HG02840 (cell line): ENCODE measurements around the gene MEOX1.

ENCODE experiments used
- ATAC-seq: cut with Tn5 transposase; IDR thresholded peaks from one replicate; pipeline ENCODE4 v1.9.1; 2021; ENCODE audit warnings: mild to moderate bottlenecking, moderate library complexity, moderate number of reproducible peaks; ENCODE audit not compliant: unreplicated experiment, low FRiP score

Gene MEOX1

GRCh38 chr17:43660816-43661493, 767 bp downstream of the MEOX1 start:
- ATAC-seq: no peak

- ATAC-seq: no peak
Measured at GRCh38 chr17:43659823-43660617, 1.7 kb downstream of the MEOX1 start.

GRCh38 chr17:43658900-43659299, 2.8 kb downstream of the MEOX1 start:
- no peak for ATAC-seq

- ATAC-seq: no peak
Measured at GRCh38 chr17:43655693-43656255, 5.9 kb downstream of the MEOX1 start.

- no peak for ATAC-seq
Measured at GRCh38 chr17:43652124-43652480, 9.6 kb downstream of the MEOX1 start.

- no peak for ATAC-seq
Measured at GRCh38 chr17:43650471-43650870, 11.3 kb downstream of the MEOX1 start.

- ATAC-seq: no peak
Measured at GRCh38 chr17:43648916-43649315, 12.8 kb downstream of the MEOX1 start.

GRCh38 chr17:43645765-43646481, 15.8 kb downstream of the MEOX1 start:
- no peak for ATAC-seq

- ATAC-seq: no peak
Measured at GRCh38 chr17:43645450-43645764, 16.3 kb downstream of the MEOX1 start.

- ATAC-seq: no peak
Measured at GRCh38 chr17:43644081-43644480, 17.6 kb downstream of the MEOX1 start.

GRCh38 chr17:43641416-43641815, 20.3 kb downstream of the MEOX1 start:
- no peak for ATAC-seq

GRCh38 chr17:43640491-43641252, 21.1 kb downstream of the MEOX1 start:
- ATAC-seq: no peak

GRCh38 chr17:43637563-43638323, 24.0 kb downstream of the MEOX1 start:
- ATAC-seq: no peak

- no peak for ATAC-seq
Measured at GRCh38 chr17:43636426-43636825, 25.3 kb downstream of the MEOX1 start.

- no peak for ATAC-seq
Measured at GRCh38 chr17:43634591-43635125, 27.1 kb downstream of the MEOX1 start.

GRCh38 chr17:43632221-43632620, 29.5 kb downstream of the MEOX1 start:
- ATAC-seq: no peak

GRCh38 chr17:43631429-43631828, 30.3 kb downstream of the MEOX1 start:
- ATAC-seq: no peak

- ATAC-seq: no peak
Measured at GRCh38 chr17:43628089-43628650, 33.6 kb downstream of the MEOX1 start.

- ATAC-seq: no peak
Measured at GRCh38 chr17:43627653-43628052, 34.1 kb downstream of the MEOX1 start.
